PC-3 (cell line): ENCODE measurements around the gene CCDC93. TPM values are rescaled to one million over a fixed set of nuclear protein-coding genes. Genes with fewer than 3 reads are reported as not detected.
A peak's percentile ranks its signal among the peaks of the same experiment; 100 is the strongest.

ENCODE experiments used
- ATAC-seq: fragments of 200-7000 bp; cut with Tn5 transposase; 2 replicates; pipeline ENCODE4 v1.9.1; 2020; ENCODE audit warnings: mild to moderate bottlenecking, moderate library complexity
- BruUV-seq: library from RNA; stranded (reverse); fragments of 400-500 nt; replicated peaks from 2 replicates; lab custom pipeline; 2021; lab: Mats Ljungman, UMichigan
- CTCF ChIA-PET: fragments of 300-600 bp; sonication (Branson Sonifier 250); formaldehyde crosslinking; loops from one replicate; lab custom pipeline; 2022; ENCODE audit warnings: antibody characterized with exemption; lab: Charles Lee
- POLR2A ChIA-PET: fragments of 300-600 bp; sonication (Branson Sonifier 250); formaldehyde crosslinking; loops from one replicate; lab custom pipeline; 2022; ENCODE audit warnings: antibody characterized with exemption; ENCODE audit not compliant: unreplicated experiment; lab: Charles Lee
- DNase-seq: peaks from one replicate; pipeline ENCODE4 v3.0.0-alpha.2; 2015
- H2AFZ ChIP-seq: fragments of 300-600 bp; sonication (generic); 2 replicates; pipeline ENCODE4 v1.6.0; 2016; ENCODE audit warnings: antibody characterized with exemption, low read length
- H3F3A ChIP-seq: fragments of 300-600 bp; sonication (generic); one replicate; pipeline ENCODE4 v1.6.0; 2017; ENCODE audit warnings: antibody characterized with exemption, low read length, control low read depth, mild to moderate bottlenecking; ENCODE audit not compliant: unreplicated experiment
- H3K27ac ChIP-seq: fragments of 300-600 bp; sonication (generic); 2 replicates; pipeline ENCODE4 v1.5.1; 2016; ENCODE audit warnings: mild to moderate bottlenecking, low read length
- H3K27me3 ChIP-seq: fragments of 300-600 bp; sonication (generic); 2 replicates; pipeline ENCODE4 v1.6.1; 2016; ENCODE audit warnings: low read length, mixed read lengths
- H3K36me3 ChIP-seq: fragments of 300-600 bp; sonication (generic); 2 replicates; pipeline ENCODE4 v1.6.1; 2016; ENCODE audit warnings: low read depth, mixed run types, low read length, mixed read lengths
- H3K4me1 ChIP-seq: fragments of 300-600 bp; sonication (generic); 2 replicates; pipeline ENCODE4 v1.5.1; 2016; ENCODE audit warnings: low read length; ENCODE audit not compliant: insufficient read depth
- H3K4me2 ChIP-seq: fragments of 300-600 bp; sonication (generic); 2 replicates; pipeline ENCODE4 v1.6.0; 2016; ENCODE audit warnings: low read length
- H3K4me3 ChIP-seq: fragments of 300-600 bp; sonication (generic); 2 replicates; pipeline ENCODE4 v1.5.1; 2016; ENCODE audit warnings: mild to moderate bottlenecking, low read length, mixed read lengths
- H3K79me2 ChIP-seq: fragments of 300-600 bp; sonication (generic); 2 replicates; pipeline ENCODE4 v1.6.1; 2017; ENCODE audit warnings: low read length, mixed read lengths
- H3K9ac ChIP-seq: fragments of 300-600 bp; sonication (generic); 2 replicates; pipeline ENCODE4 v1.6.0; 2016; ENCODE audit warnings: mild to moderate bottlenecking, low read length
- H3K9me2 ChIP-seq: fragments of 300-600 bp; sonication (generic); replicated peaks from 2 replicates; pipeline ENCODE4 v1.6.1; 2016; ENCODE audit warnings: mixed run types, low read length, mixed read lengths
- H3K9me3 ChIP-seq: fragments of 300-600 bp; sonication (generic); 2 replicates; pipeline ENCODE4 v1.6.1; 2016; ENCODE audit warnings: low read length, mixed read lengths
- H4K20me1 ChIP-seq: fragments of 300-600 bp; sonication (generic); 2 replicates; pipeline ENCODE4 v1.6.1; 2016; ENCODE audit warnings: low read length, mixed read lengths
- EZH2 ChIP-seq: fragments of 300-600 bp; sonication (generic); IDR thresholded peaks from one replicate; pipeline ENCODE4 v1.6.1; 2017; ENCODE audit warnings: antibody characterized with exemption, mild to moderate bottlenecking, low read length; ENCODE audit not compliant: unreplicated experiment
- EZH2phosphoT487 ChIP-seq: fragments of 300-600 bp; sonication (generic); IDR thresholded peaks from 2 replicates; pipeline ENCODE4 v1.6.1; 2018; ENCODE audit warnings: mild to moderate bottlenecking, antibody characterized with exemption, low read length, borderline replicate concordance
- intact Hi-C: fragments of 100-400 bp; cut with micrococcal nuclease; formaldehyde crosslinking; loops from 2 replicates; pipeline ENCODE4 v1.9.0; 2023
- total RNA-seq: library from RNA; depleted of rRNA; stranded (reverse); fragments of >200 nt; gene quantifications from 2 replicates; pipeline ENCODE4 v1.2.3, GENCODE V29; 2014
- TF ChIP-seq, protein P1 (sequence below): fragments of 300-600 bp; sonication (generic); conservative IDR thresholded peaks from 2 replicates; pipeline ENCODE4 v1.5.1; 2017; ENCODE audit warnings: antibody characterized with exemption, low read depth, mild to moderate bottlenecking, low read length

CCDC93 gene
- total RNA-seq, 1 experiment from 2014 or later = 14.0 TPM

GRCh38 chr2:117952228-117952627 is 61.6 kb downstream of the CCDC93 start:
- Histone ChIP-seq H3K27me3 (no peaks in the 10 kb centered on the region), H3K9me3 (no peaks in the 10 kb centered on the region), H2AFZ (no peak overlapping the region), H3K4me3 (no peak overlapping the region), H3K36me3 (peaks cover 55% of the 10 kb centered on the region), H3K9me2 (no peaks in the 10 kb centered on the region), H4K20me1 (no peaks in the 10 kb centered on the region), H3K27ac (no peak overlapping the region), H3F3A (no peaks in the 10 kb centered on the region), H3K4me1 (peaks cover 2% of the 10 kb centered on the region), H3K79me2 (no peaks in the 10 kb centered on the region), H3K9ac (no peak overlapping the region), H3K4me2 (no peak overlapping the region)
- no TSS peak for BruUV-seq
- CTCF ChIA-PET = no interaction called here
- TF ChIP-seq EZH2phosphoT487 (no peak), EZH2 (no peak)
- TF ChIP-seq, protein P1, sequence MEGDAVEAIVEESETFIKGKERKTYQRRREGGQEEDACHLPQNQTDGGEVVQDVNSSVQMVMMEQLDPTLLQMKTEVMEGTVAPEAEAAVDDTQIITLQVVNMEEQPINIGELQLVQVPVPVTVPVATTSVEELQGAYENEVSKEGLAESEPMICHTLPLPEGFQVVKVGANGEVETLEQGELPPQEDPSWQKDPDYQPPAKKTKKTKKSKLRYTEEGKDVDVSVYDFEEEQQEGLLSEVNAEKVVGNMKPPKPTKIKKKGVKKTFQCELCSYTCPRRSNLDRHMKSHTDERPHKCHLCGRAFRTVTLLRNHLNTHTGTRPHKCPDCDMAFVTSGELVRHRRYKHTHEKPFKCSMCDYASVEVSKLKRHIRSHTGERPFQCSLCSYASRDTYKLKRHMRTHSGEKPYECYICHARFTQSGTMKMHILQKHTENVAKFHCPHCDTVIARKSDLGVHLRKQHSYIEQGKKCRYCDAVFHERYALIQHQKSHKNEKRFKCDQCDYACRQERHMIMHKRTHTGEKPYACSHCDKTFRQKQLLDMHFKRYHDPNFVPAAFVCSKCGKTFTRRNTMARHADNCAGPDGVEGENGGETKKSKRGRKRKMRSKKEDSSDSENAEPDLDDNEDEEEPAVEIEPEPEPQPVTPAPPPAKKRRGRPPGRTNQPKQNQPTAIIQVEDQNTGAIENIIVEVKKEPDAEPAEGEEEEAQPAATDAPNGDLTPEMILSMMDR = no peak
- DNase-seq = no peak
- no peak for ATAC-seq
- POLR2A ChIA-PET = no interaction called here
- intact Hi-C loops = no loop called here

DNA sequence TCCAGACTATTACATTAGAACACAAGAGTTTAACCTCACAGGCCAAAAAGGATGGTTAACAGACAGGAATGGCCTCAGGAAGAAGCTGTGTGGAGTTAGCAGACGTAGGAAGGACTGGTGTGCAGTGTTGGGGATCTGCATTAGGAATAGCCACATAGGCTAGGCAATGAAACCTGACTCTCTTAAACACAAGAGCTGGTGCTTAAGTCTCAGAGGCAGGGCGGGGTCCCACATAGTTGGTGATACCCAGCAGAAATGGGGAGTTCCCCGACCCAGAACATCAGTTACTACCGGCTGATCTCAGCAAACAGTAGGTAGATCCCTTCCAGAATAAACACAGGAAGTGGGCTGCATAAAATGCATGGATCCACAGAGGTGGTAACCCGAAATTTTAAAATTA is 64.1 kb downstream of the CCDC93 start:
- Histone ChIP-seq H3K4me1 (0 out of 2 replicates have a peak, but pooled peaks cover 9% of the 10 kb centered on the region), H3F3A (no peaks in the 10 kb centered on the region), H3K36me3 (peaks cover 57% of the 10 kb centered on the region), H2AFZ (no peak overlapping the region), H3K27me3 (no peaks in the 10 kb centered on the region), H3K9me3 (no peaks in the 10 kb centered on the region), H3K9me2 (no peaks in the 10 kb centered on the region), H3K27ac (no peak overlapping the region), H4K20me1 (no peaks in the 10 kb centered on the region), H3K9ac (no peak overlapping the region), H3K4me2 (no peak overlapping the region), H3K79me2 (no peaks in the 10 kb centered on the region), H3K4me3 (no peak overlapping the region)
- DNase-seq (no peak), ATAC-seq (peak; percentile 72)
- TF ChIP-seq, protein P1 = no peak
- TF ChIP-seq EZH2phosphoT487 = no peak
- no peak for TF ChIP-seq EZH2
- POLR2A ChIA-PET = interaction anchor here (0.5 kb wide), 1 partner anchor 24 kb away, joined by 25 read pairs; no protein-coding TSS in a partner anchor
- CTCF ChIA-PET = interaction anchor here (1.0 kb wide), 1 partner anchor 54 kb away, joined by 3 read pairs; no protein-coding TSS in a partner anchor
- intact Hi-C loops = no loop called here
- no TSS peak for BruUV-seq

GRCh38 chr2:117948615-117949014 is 65.3 kb downstream of the CCDC93 start:
- Histone ChIP-seq H3K36me3 (peaks cover 64% of the 10 kb centered on the region), H3K4me2 (no peak overlapping the region), H2AFZ (no peak overlapping the region), H3K9ac (no peak overlapping the region), H4K20me1 (no peaks in the 10 kb centered on the region), H3K27me3 (no peaks in the 10 kb centered on the region), H3K9me3 (no peaks in the 10 kb centered on the region), H3K4me3 (no peak overlapping the region), H3K4me1 (peaks cover 19% of the 10 kb centered on the region), H3K27ac (no peak overlapping the region), H3K9me2 (no peaks in the 10 kb centered on the region), H3F3A (no peaks in the 10 kb centered on the region), H3K79me2 (no peaks in the 10 kb centered on the region)
- no peak for ATAC-seq
- CTCF ChIA-PET = no interaction called here
- no peak for DNase-seq
- no TSS peak for BruUV-seq
- POLR2A ChIA-PET = no interaction called here
- intact Hi-C loops = no loop called here
- no peak for TF ChIP-seq EZH2phosphoT487
- TF ChIP-seq, protein P1 = no peak
- TF ChIP-seq EZH2 = no peak
